Breast epithelium (tissue), 3 donors: ENCODE data around the gene FUT8.

ENCODE experiments used
- POLR2A ChIP-seq: fragments of 450-650 bp; IDR thresholded peaks from one replicate; pipeline ENCODE4 v1.6.1; 2016; ENCODE audit warnings: antibody characterized with exemption, mild to moderate bottlenecking, moderate library complexity
- TF ChIP-seq, protein P1 (sequence below), 3 donors: fragments of 450-650 bp; IDR thresholded peaks; one replicate each; pipeline ENCODE4 v1.5.1; 2016 to 2017; ENCODE audit warnings: antibody characterized with exemption in 3 of 3, mild to moderate bottlenecking in 3 of 3, moderate library complexity in 3 of 3

DNA sequence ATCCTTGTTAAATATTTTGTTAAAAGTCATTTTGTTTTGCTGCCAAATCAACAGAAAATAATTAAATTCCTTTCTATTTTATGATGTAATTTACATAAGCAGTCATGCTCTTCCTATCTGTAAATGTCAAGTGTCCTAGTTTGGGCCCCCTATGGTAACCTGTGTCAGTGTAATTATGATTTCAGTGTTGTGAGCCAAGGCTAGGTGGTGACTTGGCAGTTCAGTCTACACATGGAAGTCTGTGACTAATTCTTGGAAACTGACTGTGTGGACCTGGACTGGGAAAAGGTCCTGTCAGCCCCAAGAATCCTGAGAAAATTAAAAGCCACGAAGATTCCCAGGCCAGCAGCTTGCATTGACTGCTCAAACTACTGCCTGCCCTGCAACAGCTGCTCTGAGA lies 371.0 kb downstream of the FUT8 start:
- no peak for TF ChIP-seq POLR2A
- TF ChIP-seq, protein P1, sequence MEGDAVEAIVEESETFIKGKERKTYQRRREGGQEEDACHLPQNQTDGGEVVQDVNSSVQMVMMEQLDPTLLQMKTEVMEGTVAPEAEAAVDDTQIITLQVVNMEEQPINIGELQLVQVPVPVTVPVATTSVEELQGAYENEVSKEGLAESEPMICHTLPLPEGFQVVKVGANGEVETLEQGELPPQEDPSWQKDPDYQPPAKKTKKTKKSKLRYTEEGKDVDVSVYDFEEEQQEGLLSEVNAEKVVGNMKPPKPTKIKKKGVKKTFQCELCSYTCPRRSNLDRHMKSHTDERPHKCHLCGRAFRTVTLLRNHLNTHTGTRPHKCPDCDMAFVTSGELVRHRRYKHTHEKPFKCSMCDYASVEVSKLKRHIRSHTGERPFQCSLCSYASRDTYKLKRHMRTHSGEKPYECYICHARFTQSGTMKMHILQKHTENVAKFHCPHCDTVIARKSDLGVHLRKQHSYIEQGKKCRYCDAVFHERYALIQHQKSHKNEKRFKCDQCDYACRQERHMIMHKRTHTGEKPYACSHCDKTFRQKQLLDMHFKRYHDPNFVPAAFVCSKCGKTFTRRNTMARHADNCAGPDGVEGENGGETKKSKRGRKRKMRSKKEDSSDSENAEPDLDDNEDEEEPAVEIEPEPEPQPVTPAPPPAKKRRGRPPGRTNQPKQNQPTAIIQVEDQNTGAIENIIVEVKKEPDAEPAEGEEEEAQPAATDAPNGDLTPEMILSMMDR (IDR thresholded peaks at IDR 0.05): no peak
